Gastrocnemius medialis (tissue), 4 donors: ENCODE measurements around the gene UBE2E1. TPM values are rescaled to one million over a fixed set of nuclear protein-coding genes. Genes with fewer than 3 reads are reported as not detected.

ENCODE experiments used
- ATAC-seq, 2 donors: fragments of 150-250 bp; one replicate each; pipeline ENCODE4 v1.9.1; 2016
- DNase-seq, 2 donors: peaks; one replicate each; pipeline ENCODE4 v3.0.0-alpha.2; 2019
- H3K27ac ChIP-seq, 4 donors: fragments of 200-600 bp; sonication (generic); 1 replicate in 1 of 4; 2 replicates in 3 of 4; pipeline ENCODE4 v1.5.1; 2016 to 2018; ENCODE audit warnings: mild to moderate bottlenecking in 2 of 4, moderate library complexity in 1 of 4
- H3K27me3 ChIP-seq, 3 donors: fragments of 200-600 bp; sonication (generic) in 2 of 3; 1 replicate in 1 of 3; 2 replicates in 2 of 3; pipeline versions ENCODE4 v1.5.1 to v1.6.0; 2016 to 2019; ENCODE audit warnings: mild to moderate bottlenecking in 1 of 3, moderate library complexity in 1 of 3
- H3K36me3 ChIP-seq, 2 donors: fragments of 200-600 bp; sonication (generic) in 1 of 2; one replicate each; pipeline ENCODE4 v1.5.1; 2017 to 2018
- H3K4me1 ChIP-seq, 2 donors: fragments of 200-600 bp; sonication (generic) in 1 of 2; one replicate each; pipeline ENCODE4 v1.5.1; 2016 to 2017; ENCODE audit warnings: mild to moderate bottlenecking in 2 of 2
- H3K4me3 ChIP-seq, 4 donors: fragments of 200-600 bp; sonication (generic) in 3 of 4; 1 replicate in 1 of 4; 2 replicates in 3 of 4; pipeline ENCODE4 v1.5.1; 2016 to 2019; ENCODE audit warnings: mild to moderate bottlenecking in 2 of 4
- H3K9me3 ChIP-seq, 3 donors: fragments of 200-600 bp; sonication (generic) in 2 of 3; 1 replicate in 1 of 3; 2 replicates in 2 of 3; pipeline ENCODE4 v1.5.1; 2016 to 2019
- POLR2A ChIP-seq, 2 donors: fragments of 450-650 bp; IDR thresholded peaks; one replicate each; pipeline ENCODE4 v1.6.1; 2017; ENCODE audit warnings: antibody characterized with exemption in 2 of 2, mild to moderate bottlenecking in 2 of 2, moderate library complexity in 2 of 2
- in situ Hi-C, 4 donors: fragments of 200-750 bp; cut with MboI; loops; one replicate each; pipeline versions ENCODE4 v1.15.0 to v1.8.0; 2017; ENCODE audit warnings: low sequenced_read_pairs in 4 of 4
- intact Hi-C: fragments of 100-400 bp; cut with DNase I; formaldehyde crosslinking; loops from one replicate; pipeline ENCODE4 v1.15.1; 2023; ENCODE audit warnings: low total_unique reads
- total RNA-seq, 4 donors: library from RNA; depleted of rRNA; stranded (reverse); fragments of >200 nt; gene quantifications; one replicate each; pipeline versions ENCODE4 v1.1.0 to v1.2.3, GENCODE V29; 2016
- TF ChIP-seq, protein P1 (sequence below), 5 experiments: fragments of 450-650 bp in 3 of 5; fragments of 200-600 bp in 2 of 5; sonication (generic) in 2 of 5; IDR thresholded peaks in 4 of 5; conservative IDR thresholded peaks in 1 of 5; 1 replicate in 4 of 5; 2 replicates in 1 of 5; pipeline ENCODE4 v1.5.1; 2016 to 2019; ENCODE audit warnings: antibody characterized with exemption in 5 of 5, mild to moderate bottlenecking in 3 of 5, moderate library complexity in 3 of 5

Gene UBE2E1
- total RNA-seq, 4 donors from 2014 or later: 54.8 to 153 (median 109) TPM

GRCh38 chr3:23825802-23826201 is 20.0 kb downstream of the UBE2E1 start:
- intact Hi-C loops (no loop called here), in situ Hi-C loops (no loop called here)
- no peak for TF ChIP-seq POLR2A (IDR thresholded peaks at IDR 0.05)
- TF ChIP-seq, protein P1, sequence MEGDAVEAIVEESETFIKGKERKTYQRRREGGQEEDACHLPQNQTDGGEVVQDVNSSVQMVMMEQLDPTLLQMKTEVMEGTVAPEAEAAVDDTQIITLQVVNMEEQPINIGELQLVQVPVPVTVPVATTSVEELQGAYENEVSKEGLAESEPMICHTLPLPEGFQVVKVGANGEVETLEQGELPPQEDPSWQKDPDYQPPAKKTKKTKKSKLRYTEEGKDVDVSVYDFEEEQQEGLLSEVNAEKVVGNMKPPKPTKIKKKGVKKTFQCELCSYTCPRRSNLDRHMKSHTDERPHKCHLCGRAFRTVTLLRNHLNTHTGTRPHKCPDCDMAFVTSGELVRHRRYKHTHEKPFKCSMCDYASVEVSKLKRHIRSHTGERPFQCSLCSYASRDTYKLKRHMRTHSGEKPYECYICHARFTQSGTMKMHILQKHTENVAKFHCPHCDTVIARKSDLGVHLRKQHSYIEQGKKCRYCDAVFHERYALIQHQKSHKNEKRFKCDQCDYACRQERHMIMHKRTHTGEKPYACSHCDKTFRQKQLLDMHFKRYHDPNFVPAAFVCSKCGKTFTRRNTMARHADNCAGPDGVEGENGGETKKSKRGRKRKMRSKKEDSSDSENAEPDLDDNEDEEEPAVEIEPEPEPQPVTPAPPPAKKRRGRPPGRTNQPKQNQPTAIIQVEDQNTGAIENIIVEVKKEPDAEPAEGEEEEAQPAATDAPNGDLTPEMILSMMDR (IDR thresholded peaks at IDR 0.05 in 4 of 5, conservative IDR thresholded peaks at IDR 0.05 in 1 of 5): no peak
- H3K36me3 ChIP-seq: no peaks in the 10 kb centered on the region
- peaks cover 50 to 64% of the 10 kb centered on the region in 2 donors for H3K4me1 ChIP-seq
- DNase-seq: no peak
- no peaks in the 10 kb centered on the region for H3K27me3 ChIP-seq
- H3K4me3 ChIP-seq: no peak overlapping the region
- no peak for ATAC-seq
- H3K27ac ChIP-seq: no peak overlapping the region
- H3K9me3 ChIP-seq: no peaks in the 10 kb centered on the region

- Histone ChIP-seq H3K9me3 (no peaks in the 10 kb centered on the region), H3K4me3 (no peak overlapping the region), H3K27ac (no peak overlapping the region), H3K27me3 (no peaks in the 10 kb centered on the region), H3K4me1 (peaks cover 43 to 66% of the 10 kb centered on the region in 2 donors), H3K36me3 (no peaks in the 10 kb centered on the region)
- DNase-seq (no peak), ATAC-seq (peak; percentile 20 to 33)
- TF ChIP-seq POLR2A (IDR thresholded peaks at IDR 0.05): no peak
- TF ChIP-seq, protein P1 (IDR thresholded peaks at IDR 0.05 in 4 of 5, conservative IDR thresholded peaks at IDR 0.05 in 1 of 5): no peak
- intact Hi-C loops (no loop called here), in situ Hi-C loops (no loop called here)
Measured at GRCh38 chr3:23826382-23827064, 20.8 kb downstream of the UBE2E1 start.

GRCh38 chr3:23829242-23829934 is 23.6 kb downstream of the UBE2E1 start:
- TF ChIP-seq, protein P1 (IDR thresholded peaks at IDR 0.05 in 4 of 5, conservative IDR thresholded peaks at IDR 0.05 in 1 of 5): no peak
- no peak for TF ChIP-seq POLR2A (IDR thresholded peaks at IDR 0.05)
- no peaks in the 10 kb centered on the region for H3K36me3 ChIP-seq
- in situ Hi-C loops: no loop called here
- no peaks in the 10 kb centered on the region for H3K9me3 ChIP-seq
- intact Hi-C loops: no loop called here
- peaks cover 36 to 54% of the 10 kb centered on the region in 2 donors for H3K4me1 ChIP-seq
- DNase-seq: no peak
- H3K27me3 ChIP-seq: no peaks in the 10 kb centered on the region
- no peak overlapping the region for H3K27ac ChIP-seq
- ATAC-seq: no peak
- no peak overlapping the region for H3K4me3 ChIP-seq

GRCh38 chr3:23830869-23831484 is 25.2 kb downstream of the UBE2E1 start:
- H3K4me1 ChIP-seq: peaks cover 42 to 50% of the 10 kb centered on the region in 2 donors
- H3K36me3 ChIP-seq: no peaks in the 10 kb centered on the region
- in situ Hi-C loops (no loop called here), intact Hi-C loops (no loop called here)
- H3K27me3 ChIP-seq: no peaks in the 10 kb centered on the region
- TF ChIP-seq, protein P1 (IDR thresholded peaks at IDR 0.05 in 4 of 5, conservative IDR thresholded peaks at IDR 0.05 in 1 of 5): no peak
- TF ChIP-seq POLR2A (IDR thresholded peaks at IDR 0.05): no peak
- no peaks in the 10 kb centered on the region for H3K9me3 ChIP-seq
- DNase-seq (no peak), ATAC-seq (no peak)
- H3K27ac ChIP-seq: no peak overlapping the region
- no peak overlapping the region for H3K4me3 ChIP-seq
